Measurements from ENCODE around the gene ERC2. TPM values are rescaled to one million over a fixed set of nuclear protein-coding genes. Genes with fewer than 3 reads are reported as not detected.

Gene ERC2
- total and polyA plus RNA-seq, 2 donors (not counting 3 experiments of a cell fraction or from before 2014, with no cell fraction given), result 5.6 to 15.5 TPM

DNA sequence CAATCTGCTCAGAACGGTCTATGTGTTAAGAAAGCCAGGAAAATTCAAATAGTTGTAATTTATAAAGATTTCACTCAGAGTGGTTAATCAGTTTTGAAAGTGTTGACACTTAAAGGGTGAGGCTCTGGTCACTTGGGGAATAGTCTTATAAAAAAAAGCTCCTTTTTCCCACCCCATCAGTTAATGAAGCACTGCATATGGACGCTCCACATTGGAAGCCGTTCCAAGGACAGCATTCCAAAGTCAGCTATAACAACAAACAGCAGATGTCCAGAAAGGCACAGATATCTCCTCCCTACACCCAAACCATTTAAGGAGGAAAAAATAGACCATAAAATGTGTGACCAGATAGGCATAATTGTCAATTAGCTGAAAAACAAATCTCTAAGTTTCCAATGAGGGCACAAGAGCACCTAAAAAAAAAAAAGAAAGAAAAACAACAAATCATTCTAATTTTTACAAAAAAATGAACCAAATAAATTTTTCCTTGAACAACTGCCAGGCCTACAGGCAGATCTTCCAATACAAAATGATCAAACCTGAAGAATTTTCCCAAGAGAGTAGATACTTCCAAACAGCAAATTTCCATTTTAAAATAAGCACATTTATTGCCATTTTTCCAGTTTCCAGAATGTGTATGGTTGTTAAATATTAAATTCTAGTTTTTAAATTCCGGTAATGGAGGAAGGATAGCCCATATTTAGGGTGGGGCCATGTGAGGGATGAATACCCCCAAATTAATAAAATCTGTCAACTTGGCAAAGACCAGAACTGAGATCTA, 198.3 kb downstream of the ERC2 start:
- Histone ChIP-seq H3K36me3 (ENCODE audit: control insufficient read depth in 2 of 2, extremely low read depth in 1 of 2, insufficient read depth in 2 of 2, low read length in 2 of 2) (no peaks in the 10 kb centered on the region), H4K20me1 (replicated peaks; ENCODE audit: control insufficient read depth, extremely low read depth, insufficient read depth, low read length) (no peaks in the 10 kb centered on the region), H2AFZ (ENCODE audit: low read depth, low read length) (no peak overlapping the region), H3K9me1 (replicated peaks; ENCODE audit: control insufficient read depth, extremely low read depth, insufficient read depth, low read length) (no peaks in the 10 kb centered on the region), H3K27ac (ENCODE audit: insufficient read depth, low read depth, low read length) (no peak overlapping the region), H3K4me3 (replicated peaks in 1 of 3; ENCODE audit: insufficient read depth in 1 of 3, low read depth in 1 of 3, low read length in 3 of 3) (no peak overlapping the region), H3K79me2 (ENCODE audit: control insufficient read depth, insufficient read depth, low read length) (no peaks in the 10 kb centered on the region), H3K4me1 (ENCODE audit: control insufficient read depth, extremely low read depth, insufficient read depth, low read length) (no peaks in the 10 kb centered on the region), H3K4me2 (ENCODE audit: insufficient read depth, low read length) (no peak overlapping the region), H3K9me3 (replicated peaks; ENCODE audit: control insufficient read depth, insufficient read depth, low read length) (no peaks in the 10 kb centered on the region), H3K9ac (replicated peaks; ENCODE audit: extremely low read depth, insufficient read depth, low read length) (no peak overlapping the region), H3K27me3 (ENCODE audit: control insufficient read depth in 2 of 2, insufficient read depth in 2 of 2, low read length in 2 of 2) (no peaks in the 10 kb centered on the region)
- BruUV-seq (replicated peaks), result no TSS peak
- DNase-seq (ENCODE audit: low read depth, low spot score) (peak; percentile 84), FAIRE-seq (no peak)
- intact Hi-C loops (cut with micrococcal nuclease), result no loop called here
- dilution Hi-C loops (cut with MboI; ENCODE audit: extremely low pct_ligation_motif_present, low sequenced_read_pairs), result no loop called here
- ChIA-PET CTCF (interaction anchor here (1.2 to 2.2 kb wide), 6 partner anchors 10 to 33 kb away, joined by 4 to 18 read pairs (median 6); no protein-coding TSS in a partner anchor), POLR2A (no interaction called here)
- TF ChIP-seq EZH2 (IDR thresholded peaks at IDR 0.05; ENCODE audit: borderline replicate concordance, low read depth, low read length, severe bottlenecking) (no peak), GATA2 (IDR thresholded peaks at IDR 0.05; ENCODE audit: insufficient read depth, insufficient read length, low read depth, low read length) (no peak), POLR2AphosphoS5 (IDR thresholded peaks at IDR 0.05; ENCODE audit: insufficient read depth, low read depth, low read length) (no peak)
- TF ChIP-seq, protein P1, sequence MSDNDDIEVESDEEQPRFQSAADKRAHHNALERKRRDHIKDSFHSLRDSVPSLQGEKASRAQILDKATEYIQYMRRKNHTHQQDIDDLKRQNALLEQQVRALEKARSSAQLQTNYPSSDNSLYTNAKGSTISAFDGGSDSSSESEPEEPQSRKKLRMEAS (IDR thresholded peaks at IDR 0.05; ENCODE audit: insufficient read depth, insufficient read length), result no peak

DNA sequence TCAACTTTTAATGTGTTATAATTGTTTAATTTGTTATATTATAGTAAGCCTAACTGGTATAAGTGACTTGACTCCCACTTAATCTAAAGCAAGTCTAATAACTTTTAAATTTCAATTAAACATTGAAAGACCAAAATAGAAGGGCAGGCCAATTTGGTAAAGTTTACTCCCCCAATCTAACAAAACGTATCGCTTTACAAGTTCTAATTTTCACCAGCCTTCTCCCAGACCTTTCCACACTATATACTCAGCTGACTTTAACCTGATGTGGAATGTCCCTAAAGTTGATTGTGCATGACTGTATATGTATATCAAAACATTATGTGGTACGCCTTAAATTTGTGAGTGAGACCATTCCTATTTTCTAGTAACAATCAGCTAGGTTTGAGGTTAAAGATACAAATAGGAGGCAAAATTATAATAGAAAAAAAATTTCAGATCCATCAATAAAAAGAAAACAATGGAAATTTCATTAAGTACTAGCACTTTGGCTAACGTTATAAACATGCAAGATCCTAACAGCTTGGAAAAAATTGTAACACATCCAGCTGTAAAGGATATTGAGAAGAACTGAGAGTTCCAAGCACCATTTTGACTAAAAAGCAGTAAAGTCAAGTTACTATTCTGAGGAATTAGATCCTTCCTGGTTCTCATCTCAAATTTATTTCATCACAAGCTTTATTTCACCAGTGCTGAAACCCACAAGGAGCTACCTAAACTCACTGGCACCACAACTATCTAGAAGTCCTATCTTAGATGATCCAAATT, 199.5 kb downstream of the ERC2 start:
- FAIRE-seq, result no peak
- H3K4me2 ChIP-seq (ENCODE audit: insufficient read depth, low read length), result no peak overlapping the region
- intact Hi-C loops (cut with micrococcal nuclease), result no loop called here
- no peaks in the 10 kb centered on the region for H3K9me1 ChIP-seq (replicated peaks; ENCODE audit: control insufficient read depth, extremely low read depth, insufficient read depth, low read length)
- no peaks in the 10 kb centered on the region for H3K79me2 ChIP-seq (ENCODE audit: control insufficient read depth, insufficient read depth, low read length)
- POLR2A ChIA-PET, result no interaction called here
- no peak for DNase-seq (ENCODE audit: low read depth, low spot score)
- H2AFZ ChIP-seq (ENCODE audit: low read depth, low read length), result no peak overlapping the region
- no peaks in the 10 kb centered on the region for H3K9me3 ChIP-seq (replicated peaks; ENCODE audit: control insufficient read depth, insufficient read depth, low read length)
- CTCF ChIA-PET, result interaction anchor here (1.3 to 2.2 kb wide), 4 partner anchors 9 to 35 kb away, joined by 4 to 18 read pairs (median 9); no protein-coding TSS in a partner anchor
- H4K20me1 ChIP-seq (replicated peaks; ENCODE audit: control insufficient read depth, extremely low read depth, insufficient read depth, low read length), result no peaks in the 10 kb centered on the region
- no peaks in the 10 kb centered on the region for H3K27me3 ChIP-seq (ENCODE audit: control insufficient read depth in 2 of 2, insufficient read depth in 2 of 2, low read length in 2 of 2)
- no peaks in the 10 kb centered on the region for H3K36me3 ChIP-seq (ENCODE audit: control insufficient read depth in 2 of 2, extremely low read depth in 1 of 2, insufficient read depth in 2 of 2, low read length in 2 of 2)
- TF ChIP-seq MYC (IDR thresholded peaks at IDR 0.05; ENCODE audit: low read depth, low read length) (no peak), EZH2 (IDR thresholded peaks at IDR 0.05; ENCODE audit: borderline replicate concordance, low read depth, low read length, severe bottlenecking) (no peak), JUN (IDR thresholded peaks at IDR 0.05; ENCODE audit: borderline replicate concordance, insufficient read depth, insufficient read length, low read depth) (no peak), FOS (IDR thresholded peaks at IDR 0.05; ENCODE audit: borderline replicate concordance, insufficient read depth, low read length) (no peak), GATA2 (IDR thresholded peaks at IDR 0.05; ENCODE audit: insufficient read depth, insufficient read length, low read depth, low read length) (no peak), POLR2A (IDR thresholded peaks at IDR 0.05; ENCODE audit: low read depth, low read length) (no peak)
- TF ChIP-seq, protein P1 (IDR thresholded peaks at IDR 0.05; ENCODE audit: insufficient read depth, insufficient read length), result no peak
- dilution Hi-C loops (cut with MboI; ENCODE audit: extremely low pct_ligation_motif_present, low sequenced_read_pairs), result no loop called here
- H3K27ac ChIP-seq (ENCODE audit: insufficient read depth, low read depth, low read length), result no peak overlapping the region
- H3K9ac ChIP-seq (replicated peaks; ENCODE audit: extremely low read depth, insufficient read depth, low read length), result no peak overlapping the region
- no TSS peak for BruUV-seq (replicated peaks)
- no peaks in the 10 kb centered on the region for H3K4me1 ChIP-seq (ENCODE audit: control insufficient read depth, extremely low read depth, insufficient read depth, low read length)
- no peak overlapping the region for H3K4me3 ChIP-seq (replicated peaks in 1 of 3; ENCODE audit: insufficient read depth in 1 of 3, low read depth in 1 of 3, low read length in 3 of 3)
